H9 (cell line): ENCODE results near the gene PADI6. TPM values are rescaled to one million over a fixed set of nuclear protein-coding genes. Genes with fewer than 3 reads are reported as not detected.

Source experiments
- DNase-seq: peaks from one replicate; pipeline ENCODE4 v3.0.0-alpha.2; 2017
- H2AFZ ChIP-seq: one replicate; pipeline ENCODE4 v1.6.1; 2013; ENCODE audit warnings: mild to moderate bottlenecking, low read length, control low read depth, moderate library complexity
- H2AK5ac ChIP-seq: 2 replicates; pipeline ENCODE4 v1.6.1; 2013; ENCODE audit warnings: low read length, control low read depth, mixed read lengths; ENCODE audit not compliant: insufficient read length
- H2BK120ac ChIP-seq: one replicate; pipeline ENCODE4 v1.6.1; 2013; ENCODE audit warnings: low read depth, mild to moderate bottlenecking, low read length, control low read depth, inconsistent platforms; ENCODE audit not compliant: poor library complexity, severe bottlenecking
- H2BK12ac ChIP-seq: 2 replicates; pipeline ENCODE4 v1.6.1; 2013; ENCODE audit warnings: low read length, control low read depth, mixed read lengths, low read depth; ENCODE audit not compliant: insufficient read length
- H2BK15ac ChIP-seq: 2 replicates; pipeline ENCODE4 v1.6.1; 2013; ENCODE audit warnings: low read depth, low read length, control low read depth
- H2BK20ac ChIP-seq: one replicate; pipeline ENCODE4 v1.6.1; 2013; ENCODE audit warnings: low read depth, mild to moderate bottlenecking, low read length, control low read depth, inconsistent platforms; ENCODE audit not compliant: poor library complexity, severe bottlenecking
- H2BK5ac ChIP-seq: 2 replicates; pipeline ENCODE4 v1.6.1; 2013; ENCODE audit warnings: low read length, control low read depth, mixed read lengths; ENCODE audit not compliant: insufficient read length
- H3K14ac ChIP-seq: 2 replicates; pipeline ENCODE4 v1.6.1; 2013; ENCODE audit warnings: low read length, control low read depth; ENCODE audit not compliant: insufficient read depth
- H3K18ac ChIP-seq: 2 replicates; pipeline ENCODE4 v1.6.1; 2013; ENCODE audit warnings: low read depth, mild to moderate bottlenecking, mixed read lengths, low read length, control low read depth; ENCODE audit not compliant: insufficient read length
- H3K23ac ChIP-seq: 2 replicates; pipeline ENCODE4 v1.6.1; 2013; ENCODE audit warnings: low read length, control low read depth, mixed read lengths, low read depth; ENCODE audit not compliant: insufficient read length
- H3K23me2 ChIP-seq: 2 replicates; pipeline ENCODE4 v1.6.1; 2013; ENCODE audit warnings: low read depth, mild to moderate bottlenecking, mixed read lengths, low read length, control low read depth; ENCODE audit not compliant: insufficient read length, poor library complexity, severe bottlenecking
- H3K27ac ChIP-seq: 2 replicates; pipeline ENCODE4 v1.5.1; 2013; ENCODE audit warnings: low read length, control low read depth, mixed read lengths, low read depth; ENCODE audit not compliant: insufficient read length
- H3K27me3 ChIP-seq: 2 replicates; pipeline ENCODE4 v1.6.1; 2013; ENCODE audit warnings: low read length, control low read depth, inconsistent platforms; ENCODE audit not compliant: insufficient read depth
- H3K4ac ChIP-seq: 2 replicates; pipeline ENCODE4 v1.6.1; 2013; ENCODE audit warnings: low read depth, mild to moderate bottlenecking, control low read depth, inconsistent platforms, low read length, moderate library complexity
- H3K4me1 ChIP-seq: 2 replicates; pipeline ENCODE4 v1.6.1; 2013; ENCODE audit warnings: low read length, control low read depth, inconsistent platforms; ENCODE audit not compliant: insufficient read depth
- H3K4me2 ChIP-seq: 2 replicates; pipeline ENCODE4 v1.6.1; 2013; ENCODE audit warnings: low read length, control low read depth, mixed read lengths; ENCODE audit not compliant: insufficient read length, insufficient read depth
- H3K56ac ChIP-seq: 2 replicates; pipeline ENCODE4 v1.6.1; 2013; ENCODE audit warnings: low read depth, mild to moderate bottlenecking, mixed read lengths, low read length, control low read depth; ENCODE audit not compliant: insufficient read length
- H3K79me1 ChIP-seq: 2 replicates; pipeline ENCODE4 v1.6.1; 2013; ENCODE audit warnings: low read depth, mild to moderate bottlenecking, moderate library complexity, low read length, control low read depth, inconsistent platforms; ENCODE audit not compliant: insufficient read depth, poor library complexity, severe bottlenecking
- H3K79me2 ChIP-seq: 2 replicates; pipeline ENCODE4 v1.6.1; 2013; ENCODE audit warnings: low read length, control low read depth, inconsistent platforms; ENCODE audit not compliant: insufficient read depth
- H3K9ac ChIP-seq: 2 replicates; pipeline ENCODE4 v1.6.1; 2013; ENCODE audit warnings: low read length, control low read depth, mixed read lengths; ENCODE audit not compliant: insufficient read length; ENCODE audit errors: extremely low read depth
- H3K9me3 ChIP-seq: one replicate; pipeline ENCODE4 v1.6.1; 2013; ENCODE audit warnings: low read depth, low read length, inconsistent platforms; ENCODE audit not compliant: control insufficient read depth
- H3T11ph ChIP-seq: one replicate; pipeline ENCODE4 v1.6.1; 2013; ENCODE audit warnings: mild to moderate bottlenecking, low read length, control low read depth, inconsistent platforms
- H4K20me1 ChIP-seq: one replicate; pipeline ENCODE4 v1.6.1; 2013; ENCODE audit not compliant: control insufficient read depth, insufficient read length, insufficient read depth
- H4K5ac ChIP-seq: 2 replicates; pipeline ENCODE4 v1.6.1; 2013; ENCODE audit warnings: low read depth, mild to moderate bottlenecking, mixed read lengths, low read length, control low read depth; ENCODE audit not compliant: insufficient read length
- H4K8ac ChIP-seq: replicated peaks from 2 replicates; pipeline ENCODE4 v1.6.1; 2013; ENCODE audit warnings: low read length, control low read depth, mixed read lengths, low read depth; ENCODE audit not compliant: insufficient read length
- H4K91ac ChIP-seq: 2 replicates; pipeline ENCODE4 v1.6.1; 2013; ENCODE audit warnings: low read depth, mild to moderate bottlenecking, moderate library complexity, mixed read lengths, low read length, control low read depth; ENCODE audit not compliant: insufficient read length
- H3K27ac Mint-ChIP-seq, 3 experiments: 2 replicates in 2 of 3; 3 replicates in 1 of 3; pipeline ENCODE4 v1.8.0; 2020 to 2021; ENCODE audit warnings: mixed read lengths in 3 of 3, mild to moderate bottlenecking in 1 of 3, moderate library complexity in 1 of 3
- H3K27me3 Mint-ChIP-seq: 2 replicates; pipeline ENCODE4 v1.8.0; 2021; ENCODE audit warnings: low read depth, mild to moderate bottlenecking, moderate library complexity, mixed read lengths
- H3K36me3 Mint-ChIP-seq, 3 experiments: 2 replicates in 2 of 3; 3 replicates in 1 of 3; pipeline ENCODE4 v1.8.0; 2020 to 2021; ENCODE audit warnings: low read depth in 3 of 3, mixed read lengths in 3 of 3; ENCODE audit not compliant: insufficient read depth in 1 of 3
- H3K4me1 Mint-ChIP-seq, 2 experiments: 2 replicates each; pipeline ENCODE4 v1.8.0; 2020; ENCODE audit warnings: mixed read lengths in 2 of 2
- H3K4me3 Mint-ChIP-seq, 2 experiments: 2 replicates in 1 of 2; 3 replicates in 1 of 2; pipeline ENCODE4 v1.8.0; 2020 to 2021; ENCODE audit warnings: mild to moderate bottlenecking in 2 of 2, mixed read lengths in 2 of 2, moderate library complexity in 1 of 2
- H3K9me3 Mint-ChIP-seq, 2 experiments: 2 replicates in 1 of 2; 3 replicates in 1 of 2; pipeline ENCODE4 v1.8.0; 2020; ENCODE audit warnings: mild to moderate bottlenecking in 2 of 2, mixed read lengths in 2 of 2, moderate library complexity in 1 of 2
- whole genome bisulfite sequencing: extraction: QIAGEN DNeasy Blood & Tissue Kit; methylation state at CpG from one replicate; pipeline ENCODE4 v1.1.7; 2013; ENCODE audit warnings: missing lambda C conversion rate, low lambda C conversion rate, mixed read lengths; ENCODE audit not compliant: insufficient read length; ENCODE audit errors: extremely low coverage; 5-methylcytosine and 5-hydroxymethylcytosine counted together
- total RNA-seq: library from RNA; stranded (reverse); gene quantifications from 2 replicates; pipeline ENCODE4 v1.2.1, GENCODE V29; 2021
- TF ChIP-seq, protein P1 (sequence below): fragments of 200-600 bp; sonication (generic); conservative IDR thresholded peaks from 3 replicates; pipeline ENCODE4 v1.8.0; 2021; ENCODE audit warnings: antibody characterized with exemption, mild to moderate bottlenecking

PADI6 gene
- total RNA-seq, 1 experiment from 2014 or later: not detected

DNA sequence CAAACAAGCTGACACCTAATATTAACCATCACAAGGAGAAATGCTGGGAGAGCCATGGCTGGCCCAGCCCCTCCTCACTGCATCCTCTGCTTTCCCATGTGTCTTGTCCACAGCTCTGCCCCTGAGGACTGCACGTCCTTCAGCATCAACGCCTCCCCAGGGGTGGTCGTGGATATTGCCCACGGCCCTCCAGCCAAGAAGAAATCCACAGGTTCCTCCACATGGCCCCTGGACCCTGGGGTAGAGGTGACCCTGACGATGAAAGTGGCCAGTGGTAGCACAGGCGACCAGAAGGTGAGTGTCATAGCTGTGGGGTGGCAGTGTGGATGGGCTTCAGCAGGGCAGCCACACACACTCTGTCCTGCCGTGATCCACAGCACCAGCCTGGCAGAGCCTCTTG is 41.1 kb upstream of the PADI6 start:
- H3K4me2 ChIP-seq: no peak overlapping the region
- no CpG with 5 or more reads among the region's 7 CpGs for WGBS
- Mint-ChIP-seq H3K27me3 (peaks cover 8% of the 10 kb centered on the region), H3K9me3 (peaks cover 3 to 5% of the 10 kb centered on the region in 2 experiments; a peak in 2 of 5 replicates), H3K4me1 (0 out of 4 replicates have a peak, but pooled peaks cover 0 to under 1% of the 10 kb centered on the region in 2 experiments), H3K4me3 (no peak overlapping the region), H3K27ac (no peak overlapping the region), H3K36me3 (no peaks in the 10 kb centered on the region; a peak in 1 of 7 replicates)
- H3K27ac ChIP-seq: no peak overlapping the region
- no peak overlapping the region for H4K91ac ChIP-seq
- H4K8ac ChIP-seq: no peak overlapping the region
- H2BK5ac ChIP-seq: no peak overlapping the region
- H2BK15ac ChIP-seq: no peak overlapping the region
- H3K4me1 ChIP-seq: no peaks in the 10 kb centered on the region
- no peaks in the 10 kb centered on the region for H3K23me2 ChIP-seq
- H2BK120ac ChIP-seq: no peak overlapping the region
- H3K9ac ChIP-seq: no peak overlapping the region
- no peaks in the 10 kb centered on the region for H4K20me1 ChIP-seq
- H2BK12ac ChIP-seq: no peak overlapping the region
- H3K14ac ChIP-seq: no peak overlapping the region
- no peak for DNase-seq
- no peaks in the 10 kb centered on the region for H3K79me2 ChIP-seq
- no peak overlapping the region for H3K23ac ChIP-seq
- no peak overlapping the region for H3K4ac ChIP-seq
- no peak overlapping the region for H2AFZ ChIP-seq
- H3K27me3 ChIP-seq: no peaks in the 10 kb centered on the region
- H3K56ac ChIP-seq: no peak overlapping the region
- TF ChIP-seq, protein P1, sequence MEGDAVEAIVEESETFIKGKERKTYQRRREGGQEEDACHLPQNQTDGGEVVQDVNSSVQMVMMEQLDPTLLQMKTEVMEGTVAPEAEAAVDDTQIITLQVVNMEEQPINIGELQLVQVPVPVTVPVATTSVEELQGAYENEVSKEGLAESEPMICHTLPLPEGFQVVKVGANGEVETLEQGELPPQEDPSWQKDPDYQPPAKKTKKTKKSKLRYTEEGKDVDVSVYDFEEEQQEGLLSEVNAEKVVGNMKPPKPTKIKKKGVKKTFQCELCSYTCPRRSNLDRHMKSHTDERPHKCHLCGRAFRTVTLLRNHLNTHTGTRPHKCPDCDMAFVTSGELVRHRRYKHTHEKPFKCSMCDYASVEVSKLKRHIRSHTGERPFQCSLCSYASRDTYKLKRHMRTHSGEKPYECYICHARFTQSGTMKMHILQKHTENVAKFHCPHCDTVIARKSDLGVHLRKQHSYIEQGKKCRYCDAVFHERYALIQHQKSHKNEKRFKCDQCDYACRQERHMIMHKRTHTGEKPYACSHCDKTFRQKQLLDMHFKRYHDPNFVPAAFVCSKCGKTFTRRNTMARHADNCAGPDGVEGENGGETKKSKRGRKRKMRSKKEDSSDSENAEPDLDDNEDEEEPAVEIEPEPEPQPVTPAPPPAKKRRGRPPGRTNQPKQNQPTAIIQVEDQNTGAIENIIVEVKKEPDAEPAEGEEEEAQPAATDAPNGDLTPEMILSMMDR: no peak
- H3K18ac ChIP-seq: no peak overlapping the region
- H2AK5ac ChIP-seq: no peak overlapping the region
- no peak overlapping the region for H2BK20ac ChIP-seq
- H4K5ac ChIP-seq: no peak overlapping the region
- no peaks in the 10 kb centered on the region for H3K9me3 ChIP-seq
- no peaks in the 10 kb centered on the region for H3K79me1 ChIP-seq
- no peak overlapping the region for H3T11ph ChIP-seq
